GM23338 (cell line): ENCODE results near the gene GUCD1. TPM values are rescaled to one million over a fixed set of nuclear protein-coding genes. Genes with fewer than 3 reads are reported as not detected.
"Not testable (repeated sequence)": the region's sequence is repeated elsewhere in the genome, so short reads cannot be mapped to it uniquely, and the experiment has no call there.

Experiments
- ATAC-seq: fragments of 200-7000 bp; cut with Tn5 transposase; 3 replicates; pipeline ENCODE4 v1.9.1; 2020
- DNase-seq: peaks from one replicate; pipeline ENCODE4 v3.0.0-alpha.2; 2015; ENCODE audit warnings: low spot score
- H2AFZ ChIP-seq: fragments of 200-600 bp; sonication (generic); 2 replicates; pipeline ENCODE4 v1.8.0; 2016; ENCODE audit warnings: antibody characterized with exemption, mild to moderate bottlenecking, moderate library complexity
- H3F3A ChIP-seq: fragments of 200-600 bp; sonication (generic); replicated peaks from 2 replicates; pipeline ENCODE4 v1.8.0; 2017; ENCODE audit warnings: antibody characterized with exemption, mixed run types, low read depth
- H3K27ac ChIP-seq: fragments of 200-600 bp; sonication (generic); 2 replicates; pipeline ENCODE4 v1.6.1; 2016; ENCODE audit warnings: low read depth
- H3K27me3 ChIP-seq: fragments of 200-600 bp; sonication (generic); 2 replicates; pipeline ENCODE4 v1.8.0; 2016; ENCODE audit warnings: mild to moderate bottlenecking, mixed run types, moderate library complexity; ENCODE audit not compliant: insufficient read depth
- H3K36me3 ChIP-seq: fragments of 200-600 bp; sonication (generic); 2 replicates; pipeline ENCODE4 v1.8.0; 2016; ENCODE audit warnings: mild to moderate bottlenecking; ENCODE audit not compliant: insufficient read depth
- H3K4me1 ChIP-seq: fragments of 200-600 bp; sonication (generic); 2 replicates; pipeline ENCODE4 v1.8.0; 2016; ENCODE audit warnings: mild to moderate bottlenecking, moderate library complexity; ENCODE audit not compliant: insufficient read depth
- H3K4me2 ChIP-seq: fragments of 200-600 bp; sonication (generic); 2 replicates; pipeline ENCODE4 v1.7.1; 2017; ENCODE audit warnings: mixed run types
- H3K4me3 ChIP-seq: fragments of 200-600 bp; sonication (generic); 2 replicates; pipeline ENCODE4 v1.6.1; 2016; ENCODE audit warnings: mixed run types
- H3K79me2 ChIP-seq: fragments of 200-600 bp; sonication (generic); replicated peaks from 2 replicates; pipeline ENCODE4 v1.8.0; 2017; ENCODE audit warnings: mild to moderate bottlenecking; ENCODE audit not compliant: insufficient read depth
- H3K9me2 ChIP-seq: fragments of 200-600 bp; sonication (generic); 2 replicates; pipeline ENCODE4 v1.8.0; 2017; ENCODE audit not compliant: insufficient read depth
- H4K20me1 ChIP-seq: fragments of 200-600 bp; sonication (generic); replicated peaks from 2 replicates; pipeline ENCODE4 v1.8.0; 2017; ENCODE audit warnings: mild to moderate bottlenecking; ENCODE audit not compliant: insufficient read depth
- H3K27ac Mint-ChIP-seq: 2 replicates; pipeline ENCODE4 v1.8.0; 2020; ENCODE audit warnings: inconsistent platforms, mild to moderate bottlenecking, moderate library complexity, mixed read lengths
- H3K27me3 Mint-ChIP-seq: 3 replicates; pipeline ENCODE4 v1.8.0; 2022; ENCODE audit warnings: low read depth, mild to moderate bottlenecking, moderate library complexity, mixed read lengths, inconsistent platforms; ENCODE audit not compliant: insufficient read depth, poor library complexity
- H3K36me3 Mint-ChIP-seq: 3 replicates; pipeline ENCODE4 v1.8.0; 2021; ENCODE audit warnings: low read depth, mild to moderate bottlenecking, inconsistent platforms, moderate library complexity, mixed read lengths
- H3K4me1 Mint-ChIP-seq: 3 replicates; pipeline ENCODE4 v1.8.0; 2020; ENCODE audit warnings: mild to moderate bottlenecking, inconsistent platforms, mixed read lengths
- H3K4me3 Mint-ChIP-seq: 3 replicates; pipeline ENCODE4 v1.8.0; 2021; ENCODE audit warnings: moderate library complexity, mild to moderate bottlenecking, inconsistent platforms, mixed read lengths
- H3K9me3 Mint-ChIP-seq: 3 replicates; pipeline ENCODE4 v1.8.0; 2020; ENCODE audit warnings: moderate library complexity, mild to moderate bottlenecking, inconsistent platforms, mixed read lengths
- CREB1 ChIP-seq: fragments of 250-450 bp; sonication (Bioruptor Pico); IDR thresholded peaks from 2 replicates; pipeline ENCODE4 v1.5.0; 2020; ENCODE audit warnings: low read depth, mild to moderate bottlenecking, moderate library complexity
- CTCF ChIP-seq, 2 experiments: fragments of 200-600 bp in 1 of 2; sonication (generic) in 1 of 2; conservative IDR thresholded peaks; 2 replicates each; pipeline versions ENCODE4 v1.5.1 to v1.6.1; 2016 to 2017; ENCODE audit warnings: antibody characterized with exemption in 2 of 2, low read depth in 2 of 2, mild to moderate bottlenecking in 2 of 2, moderate library complexity in 1 of 2
- EZH2 ChIP-seq: fragments of 200-600 bp; sonication (generic); IDR thresholded peaks from one replicate; pipeline ENCODE4 v1.8.0; 2017; ENCODE audit warnings: antibody characterized with exemption, mild to moderate bottlenecking, low read depth; ENCODE audit not compliant: unreplicated experiment
- EZH2phosphoT487 ChIP-seq: fragments of 200-600 bp; sonication (generic); IDR thresholded peaks from one replicate; pipeline ENCODE4 v1.8.1; 2018; ENCODE audit warnings: antibody characterized with exemption; ENCODE audit not compliant: unreplicated experiment
- JUNB ChIP-seq: IDR thresholded peaks from one replicate; pipeline ENCODE4 v1.6.1; 2016; ENCODE audit warnings: antibody characterized with exemption; ENCODE audit not compliant: unreplicated experiment
- NANOG ChIP-seq: IDR thresholded peaks from 2 replicates; pipeline ENCODE4 v1.6.1; 2016; ENCODE audit warnings: antibody characterized with exemption, borderline replicate concordance
- POLR2AphosphoS5 ChIP-seq: IDR thresholded peaks from 2 replicates; pipeline ENCODE4 v1.6.1; 2016; ENCODE audit warnings: antibody characterized with exemption, low read depth
- STAT1 ChIP-seq: IDR thresholded peaks from one replicate; pipeline ENCODE4 v1.6.1; 2016; ENCODE audit warnings: antibody characterized with exemption; ENCODE audit not compliant: unreplicated experiment
- ZNF114 ChIP-seq: fragments of 250-450 bp; sonication (Bioruptor Pico); IDR thresholded peaks from 2 replicates; pipeline ENCODE4 v1.5.0; 2020; ENCODE audit warnings: mild to moderate bottlenecking, moderate library complexity
- ZNF331 ChIP-seq: fragments of 250-450 bp; sonication (Bioruptor Pico); IDR thresholded peaks from 2 replicates; pipeline ENCODE4 v1.5.0; 2020; ENCODE audit warnings: low read depth, mild to moderate bottlenecking, moderate library complexity
- ZNF462 ChIP-seq: fragments of 250-450 bp; sonication (Bioruptor Pico); IDR thresholded peaks from 2 replicates; pipeline ENCODE4 v1.5.0; 2020; ENCODE audit warnings: mild to moderate bottlenecking, moderate library complexity
- polyA plus RNA-seq: library from polyadenylated mRNA; unstranded; fragments of >200 nt; fragmentation: Nextera tagmentation; extraction: Ambion mirVana; gene quantifications from 2 replicates; pipeline ENCODE4 v1.2.1, GENCODE V29; 2016
- total RNA-seq: library from RNA; depleted of rRNA; stranded (reverse); fragments of >200 nt; shearing (Covaris generic); gene quantifications from 2 replicates; pipeline ENCODE4 v1.2.3, GENCODE V29; 2014
- TF ChIP-seq, protein P1 (sequence below): IDR thresholded peaks from 2 replicates; pipeline ENCODE4 v1.6.1; 2016; ENCODE audit warnings: antibody characterized with exemption

GUCD1 gene
- total and polyA plus RNA-seq, 2 experiments from 2014 or later, result 39.0 to 106 TPM

- not testable (repeated sequence) for H4K20me1 ChIP-seq, ATAC-seq, H3K36me3 Mint-ChIP-seq, H3K4me3 Mint-ChIP-seq, H3F3A ChIP-seq, H3K27ac Mint-ChIP-seq, H3K9me3 Mint-ChIP-seq, H3K79me2 ChIP-seq, H3K27me3 ChIP-seq, H3K4me2 ChIP-seq, H3K27me3 Mint-ChIP-seq, H2AFZ ChIP-seq, H3K27ac ChIP-seq, H3K9me2 ChIP-seq, H3K4me1 Mint-ChIP-seq, H3K4me3 ChIP-seq, H3K36me3 ChIP-seq, DNase-seq, H3K4me1 ChIP-seq
Measured at GRCh38 chr22:24530968-24531367, 24.0 kb downstream of the GUCD1 start.

- H3K4me1 ChIP-seq, result no peaks in the 10 kb centered on the region
- no peak for ATAC-seq
- Mint-ChIP-seq H3K27me3 (peaks cover 4% of the 10 kb centered on the region), H3K9me3 (no peaks in the 10 kb centered on the region), H3K4me3 (no peak overlapping the region), H3K4me1 (peaks cover 5% of the 10 kb centered on the region; the same call in 2 of the 3 replicates), H3K27ac (no peak overlapping the region), H3K36me3 (no peaks in the 10 kb centered on the region)
- no peak overlapping the region for H2AFZ ChIP-seq
- H3F3A ChIP-seq, result no peaks in the 10 kb centered on the region
- no peaks in the 10 kb centered on the region for H3K36me3 ChIP-seq
- H4K20me1 ChIP-seq, result no peaks in the 10 kb centered on the region
- no peak overlapping the region for H3K27ac ChIP-seq
- no peak overlapping the region for H3K4me3 ChIP-seq
- no peaks in the 10 kb centered on the region for H3K79me2 ChIP-seq
- H3K9me2 ChIP-seq, result no peaks in the 10 kb centered on the region
- no peak overlapping the region for H3K4me2 ChIP-seq
- DNase-seq, result no peak
- no peaks in the 10 kb centered on the region for H3K27me3 ChIP-seq
- no peak for TF ChIP-seq EZH2
- no peak for TF ChIP-seq ZNF331 (CRISPR knock-in tag)
- TF ChIP-seq JUNB, result no peak
- no peak for TF ChIP-seq CREB1 (CRISPR knock-in tag)
- no peak for TF ChIP-seq ZNF114
- TF ChIP-seq, protein P1, sequence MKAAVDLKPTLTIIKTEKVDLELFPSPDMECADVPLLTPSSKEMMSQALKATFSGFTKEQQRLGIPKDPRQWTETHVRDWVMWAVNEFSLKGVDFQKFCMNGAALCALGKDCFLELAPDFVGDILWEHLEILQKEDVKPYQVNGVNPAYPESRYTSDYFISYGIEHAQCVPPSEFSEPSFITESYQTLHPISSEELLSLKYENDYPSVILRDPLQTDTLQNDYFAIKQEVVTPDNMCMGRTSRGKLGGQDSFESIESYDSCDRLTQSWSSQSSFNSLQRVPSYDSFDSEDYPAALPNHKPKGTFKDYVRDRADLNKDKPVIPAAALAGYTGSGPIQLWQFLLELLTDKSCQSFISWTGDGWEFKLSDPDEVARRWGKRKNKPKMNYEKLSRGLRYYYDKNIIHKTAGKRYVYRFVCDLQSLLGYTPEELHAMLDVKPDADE, result no peak
- TF ChIP-seq NANOG, result no peak
- TF ChIP-seq EZH2phosphoT487, result no peak
- no peak for TF ChIP-seq CTCF (conservative IDR thresholded peaks at IDR 0.05; ENCODE audit: low read depth in 2 of 2)
- TF ChIP-seq STAT1, result no peak
- no peak for TF ChIP-seq ZNF462 (CRISPR knock-in tag)
- TF ChIP-seq POLR2AphosphoS5, result no peak
Measured at GRCh38 chr22:24529898-24530297, 25.0 kb downstream of the GUCD1 start.
